A673 (cell line): ENCODE measurements around the gene MBTPS1. TPM values are rescaled to one million over a fixed set of nuclear protein-coding genes. Genes with fewer than 3 reads are reported as not detected.

Experiments
- BruUV-seq: library from RNA; stranded (reverse); fragments of 400-500 nt; replicated peaks from 2 replicates; lab custom pipeline; 2021; lab: Mats Ljungman, UMichigan
- CTCF ChIA-PET: fragments of 300-600 bp; sonication (Branson Sonifier 250); formaldehyde crosslinking; loops from one replicate; lab custom pipeline; 2022; ENCODE audit warnings: antibody characterized with exemption; lab: Charles Lee
- POLR2A ChIA-PET: fragments of 300-600 bp; sonication (Branson Sonifier 250); formaldehyde crosslinking; loops from one replicate; lab custom pipeline; 2022; ENCODE audit warnings: antibody characterized with exemption; ENCODE audit not compliant: low non-redundant PET; lab: Charles Lee
- DNase-seq: peaks from one replicate; pipeline ENCODE4 v3.0.0-alpha.2; 2015; ENCODE audit warnings: low spot score
- H3K27ac ChIP-seq: fragments of 200-600 bp; sonication (generic); 2 replicates; pipeline ENCODE4 v1.5.1; 2016; ENCODE audit warnings: mixed run types, low read depth, mild to moderate bottlenecking, mixed read lengths, antibody characterized with exemption, low read length; ENCODE audit not compliant: poor library complexity, severe bottlenecking
- H3K27me3 ChIP-seq: fragments of 200-600 bp; sonication (generic); replicated peaks from 2 replicates; pipeline ENCODE4 v1.6.1; 2017; ENCODE audit warnings: mixed run types, low read depth, mild to moderate bottlenecking, mixed read lengths, antibody characterized with exemption, low read length; ENCODE audit not compliant: insufficient read depth, poor library complexity
- H3K36me3 ChIP-seq: fragments of 200-600 bp; sonication (generic); 2 replicates; pipeline ENCODE4 v1.6.1; 2016; ENCODE audit warnings: mixed run types, mild to moderate bottlenecking, mixed read lengths, antibody characterized with exemption, low read length; ENCODE audit not compliant: insufficient read depth, poor library complexity, severe bottlenecking
- H3K4me1 ChIP-seq: fragments of 200-600 bp; sonication (generic); 2 replicates; pipeline ENCODE4 v1.6.1; 2017; ENCODE audit warnings: mixed run types, mild to moderate bottlenecking, mixed read lengths, antibody characterized with exemption, low read length; ENCODE audit not compliant: insufficient read depth, poor library complexity, severe bottlenecking
- H3K4me3 ChIP-seq: fragments of 200-600 bp; sonication (generic); 2 replicates; pipeline ENCODE4 v1.5.1; 2016; ENCODE audit warnings: low read depth, mixed run types, mild to moderate bottlenecking, mixed read lengths, low read length; ENCODE audit not compliant: poor library complexity, severe bottlenecking
- H3K9me3 ChIP-seq: fragments of 200-600 bp; sonication (generic); 2 replicates; pipeline ENCODE4 v1.6.1; 2016; ENCODE audit warnings: mixed run types, low read depth, mild to moderate bottlenecking, mixed read lengths, antibody characterized with exemption, low read length; ENCODE audit not compliant: poor library complexity, severe bottlenecking
- EZH2 ChIP-seq: fragments of 200-600 bp; sonication (generic); IDR thresholded peaks from 2 replicates; pipeline ENCODE4 v1.6.1; 2017; ENCODE audit warnings: borderline replicate concordance, low read depth, mild to moderate bottlenecking, mixed read lengths, antibody characterized with exemption, low read length; ENCODE audit not compliant: poor library complexity, severe bottlenecking
- intact Hi-C: fragments of 100-400 bp; cut with micrococcal nuclease; formaldehyde crosslinking; loops from one replicate; pipeline ENCODE4 v1.10.0; 2022; ENCODE audit not compliant: unreplicated experiment
- total RNA-seq: library from RNA; stranded (reverse); gene quantifications from 2 replicates; pipeline ENCODE4 v1.2.3, GENCODE V29; 2021
- TF ChIP-seq, protein P1 (sequence below): fragments of 300-800, 200-600 bp; sonication (generic); conservative IDR thresholded peaks from 2 replicates; pipeline ENCODE4 v1.5.1; 2017; ENCODE audit warnings: low read depth, mild to moderate bottlenecking, antibody characterized with exemption, low read length, moderate library complexity, mixed read lengths

The MBTPS1 gene
- total RNA-seq, 1 experiment from 2014 or later, result 82.0 TPM

DNA sequence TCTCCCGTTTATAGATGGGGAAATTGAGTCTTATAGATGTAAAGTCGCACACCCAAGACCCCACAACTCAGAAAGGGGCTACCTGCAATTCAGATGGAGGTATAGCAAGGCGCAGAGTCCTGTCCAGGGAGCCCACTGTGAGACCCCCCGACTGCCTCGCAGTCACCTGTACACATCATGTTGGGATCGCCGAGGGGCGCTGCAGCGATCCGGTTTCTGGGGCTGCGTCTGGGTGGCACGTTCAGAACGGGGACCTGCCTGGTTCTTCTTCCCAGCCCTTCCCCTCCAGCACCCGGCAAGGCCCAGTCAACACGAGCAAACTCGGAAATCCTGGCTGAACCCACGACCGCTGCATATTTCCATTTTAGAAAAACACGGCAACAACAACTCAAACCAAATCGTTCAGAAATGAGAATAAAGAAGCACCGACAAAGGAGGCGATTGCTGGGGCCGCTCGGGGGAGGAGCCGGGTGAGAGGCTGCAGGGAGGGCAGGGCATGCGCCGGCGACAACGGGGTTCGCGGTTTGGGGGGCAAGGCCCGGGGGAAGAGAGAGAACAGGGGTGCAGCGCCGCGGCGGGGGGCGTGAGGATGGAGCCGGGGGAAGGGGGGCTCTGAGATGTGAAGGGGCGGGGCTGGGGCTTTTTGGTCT, 27.6 kb upstream of the MBTPS1 start:
- TF ChIP-seq, protein P1, sequence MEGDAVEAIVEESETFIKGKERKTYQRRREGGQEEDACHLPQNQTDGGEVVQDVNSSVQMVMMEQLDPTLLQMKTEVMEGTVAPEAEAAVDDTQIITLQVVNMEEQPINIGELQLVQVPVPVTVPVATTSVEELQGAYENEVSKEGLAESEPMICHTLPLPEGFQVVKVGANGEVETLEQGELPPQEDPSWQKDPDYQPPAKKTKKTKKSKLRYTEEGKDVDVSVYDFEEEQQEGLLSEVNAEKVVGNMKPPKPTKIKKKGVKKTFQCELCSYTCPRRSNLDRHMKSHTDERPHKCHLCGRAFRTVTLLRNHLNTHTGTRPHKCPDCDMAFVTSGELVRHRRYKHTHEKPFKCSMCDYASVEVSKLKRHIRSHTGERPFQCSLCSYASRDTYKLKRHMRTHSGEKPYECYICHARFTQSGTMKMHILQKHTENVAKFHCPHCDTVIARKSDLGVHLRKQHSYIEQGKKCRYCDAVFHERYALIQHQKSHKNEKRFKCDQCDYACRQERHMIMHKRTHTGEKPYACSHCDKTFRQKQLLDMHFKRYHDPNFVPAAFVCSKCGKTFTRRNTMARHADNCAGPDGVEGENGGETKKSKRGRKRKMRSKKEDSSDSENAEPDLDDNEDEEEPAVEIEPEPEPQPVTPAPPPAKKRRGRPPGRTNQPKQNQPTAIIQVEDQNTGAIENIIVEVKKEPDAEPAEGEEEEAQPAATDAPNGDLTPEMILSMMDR, result peak; percentile 34; the same call in 1 of the 2 replicates
- TF ChIP-seq EZH2, result no peak
- DNase-seq, result peak; percentile 35
- no TSS peak for BruUV-seq
- intact Hi-C loops, result no loop called here
- Histone ChIP-seq H3K4me3 (peak overlapping the region; percentile 81), H3K36me3 (no peaks in the 10 kb centered on the region), H3K27me3 (peaks cover 16% of the 10 kb centered on the region), H3K27ac (peak overlapping the region; percentile 86), H3K9me3 (no peaks in the 10 kb centered on the region), H3K4me1 (no peaks in the 10 kb centered on the region)
- POLR2A ChIA-PET, result no interaction called here
- CTCF ChIA-PET, result no interaction called here

DNA sequence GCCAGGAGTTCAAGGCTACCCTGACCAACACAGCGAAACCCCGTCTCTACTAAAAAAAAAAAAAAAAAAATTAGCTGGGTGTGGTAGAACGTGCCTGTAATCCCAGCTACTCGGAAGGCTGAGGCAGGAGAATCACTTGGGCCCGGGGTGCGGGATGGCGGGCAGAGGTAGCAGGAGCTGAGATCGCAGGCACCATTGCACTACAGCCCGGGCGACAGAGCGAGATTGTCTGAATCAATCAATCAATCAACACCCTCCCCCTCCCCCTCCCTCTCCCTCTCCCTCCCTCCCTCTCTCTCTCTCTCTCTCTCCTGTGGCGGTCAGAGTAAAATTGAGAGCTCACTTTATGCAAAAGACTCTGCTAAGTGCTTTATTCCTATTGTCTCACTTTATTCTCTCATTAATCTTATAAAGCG, 27.1 kb upstream of the MBTPS1 start:
- TF ChIP-seq EZH2, result no peak
- POLR2A ChIA-PET, result no interaction called here
- H3K9me3 ChIP-seq, result no peaks in the 10 kb centered on the region
- H3K36me3 ChIP-seq, result no peaks in the 10 kb centered on the region
- CTCF ChIA-PET, result interaction anchor here (0.6 kb wide), 1 partner anchor 59 kb away, joined by 4 read pairs; no protein-coding TSS in a partner anchor
- H3K4me1 ChIP-seq, result peaks cover 4% of the 10 kb centered on the region
- intact Hi-C loops, result no loop called here
- BruUV-seq, result no TSS peak
- H3K4me3 ChIP-seq, result peak overlapping the region; percentile 81
- peaks cover 16% of the 10 kb centered on the region for H3K27me3 ChIP-seq
- DNase-seq, result no peak
- H3K27ac ChIP-seq, result peak overlapping the region; percentile 86

DNA sequence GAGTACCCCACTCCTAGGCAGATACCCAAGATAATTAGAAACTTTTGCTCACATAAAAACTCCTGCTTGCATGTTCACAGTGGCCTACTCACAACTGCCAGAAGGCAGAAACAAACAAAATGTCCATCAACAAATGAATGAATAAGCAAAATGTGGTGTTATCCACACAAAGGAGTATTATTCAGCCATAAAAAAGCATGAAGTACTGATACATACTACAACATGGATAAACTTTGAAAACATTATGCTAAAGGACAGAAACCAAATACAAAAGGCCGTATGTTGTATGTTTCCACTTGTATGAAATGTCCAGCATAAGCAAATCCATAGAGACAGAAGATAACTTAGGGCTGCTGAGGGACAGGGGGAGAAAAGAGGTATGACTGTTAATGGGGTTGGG, 26.3 kb upstream of the MBTPS1 start:
- no peak overlapping the region for H3K27ac ChIP-seq
- no peaks in the 10 kb centered on the region for H3K36me3 ChIP-seq
- peaks cover 7% of the 10 kb centered on the region for H3K4me1 ChIP-seq
- peaks cover 13% of the 10 kb centered on the region for H3K27me3 ChIP-seq
- no peak for DNase-seq
- no TSS peak for BruUV-seq
- POLR2A ChIA-PET, result no interaction called here
- intact Hi-C loops, result no loop called here
- TF ChIP-seq, protein P1, result no peak
- no peak for TF ChIP-seq EZH2
- H3K9me3 ChIP-seq, result no peaks in the 10 kb centered on the region
- no peak overlapping the region for H3K4me3 ChIP-seq
- CTCF ChIA-PET, result interaction anchor here (0.6 kb wide), 1 partner anchor 59 kb away, joined by 4 read pairs; no protein-coding TSS in a partner anchor
